Keratinocyte (primary cell): ENCODE data around the gene DUSP10. TPM values are rescaled to one million over a fixed set of nuclear protein-coding genes. Genes with fewer than 3 reads are reported as not detected.

Experiments
- DNase-seq: peaks from one replicate; pipeline ENCODE4 v3.0.0-alpha.2; 2011; ENCODE audit warnings: low read depth, missing footprints, low spot score
- FAIRE-seq: peaks from 2 replicates; lab custom pipeline; 2011; peaks lifted over from hg19 to GRCh38; lab: Jason Lieb, UNC
- H2AFZ ChIP-seq: 2 replicates; pipeline ENCODE4 v1.6.0; 2012; ENCODE audit warnings: low read length, control low read depth, inconsistent platforms; ENCODE audit not compliant: control insufficient read depth
- H3K27ac ChIP-seq: 2 replicates; pipeline ENCODE4 v1.5.1; 2011; ENCODE audit warnings: low read length; ENCODE audit not compliant: control insufficient read depth, insufficient read depth
- H3K27me3 ChIP-seq: 3 replicates; pipeline ENCODE4 v1.6.0; 2011; ENCODE audit warnings: low read length; ENCODE audit not compliant: control insufficient read depth, insufficient read depth; ENCODE audit errors: extremely low read depth
- H3K36me3 ChIP-seq, 2 experiments: 2 replicates in 1 of 2; 3 replicates in 1 of 2; pipeline ENCODE4 v1.5.1; 2011; ENCODE audit warnings: low read length in 2 of 2, mild to moderate bottlenecking in 1 of 2; ENCODE audit not compliant: control insufficient read depth in 2 of 2, insufficient read depth in 2 of 2; ENCODE audit errors: extremely low read depth in 1 of 2
- H3K4me1 ChIP-seq: 3 replicates; pipeline ENCODE4 v1.5.1; 2011; ENCODE audit warnings: low read length; ENCODE audit not compliant: control insufficient read depth, insufficient read depth; ENCODE audit errors: extremely low read depth
- H3K4me2 ChIP-seq: 3 replicates; pipeline ENCODE4 v1.6.0; 2011; ENCODE audit warnings: low read depth, low read length; ENCODE audit not compliant: control insufficient read depth, insufficient read depth; ENCODE audit errors: extremely low read depth
- H3K4me3 ChIP-seq, 3 experiments: fragments of 200-600 bp in 1 of 3; sonication (generic) in 1 of 3; 2 replicates in 2 of 3; 3 replicates in 1 of 3; pipeline ENCODE4 v1.5.1; 2011 to 2016; ENCODE audit warnings: low read length in 3 of 3, mild to moderate bottlenecking in 3 of 3, control low read depth in 2 of 3, inconsistent platforms in 1 of 3, low read depth in 1 of 3, mixed read lengths in 1 of 3, mixed run types in 1 of 3, moderate library complexity in 1 of 3; ENCODE audit not compliant: control insufficient read depth in 2 of 3, insufficient read depth in 2 of 3; ENCODE audit errors: extremely low read depth in 1 of 3
- H3K79me2 ChIP-seq: 2 replicates; pipeline ENCODE4 v1.6.0; 2012; ENCODE audit warnings: low read length; ENCODE audit not compliant: control insufficient read depth, insufficient read depth
- H3K9ac ChIP-seq: 3 replicates; pipeline ENCODE4 v1.6.0; 2011; ENCODE audit warnings: low read length; ENCODE audit not compliant: control insufficient read depth, insufficient read depth; ENCODE audit errors: extremely low read depth
- H3K9me1 ChIP-seq: 3 replicates; pipeline ENCODE4 v1.6.0; 2011; ENCODE audit warnings: low read length; ENCODE audit not compliant: control insufficient read depth, insufficient read depth; ENCODE audit errors: extremely low read depth
- H3K9me3 ChIP-seq: 2 replicates; pipeline ENCODE4 v1.5.1; 2012; ENCODE audit warnings: low read depth, low read length; ENCODE audit not compliant: control insufficient read depth
- H4K20me1 ChIP-seq: 3 replicates; pipeline ENCODE4 v1.6.0; 2011; ENCODE audit warnings: low read length; ENCODE audit not compliant: control insufficient read depth, insufficient read depth; ENCODE audit errors: extremely low read depth
- CTCF ChIP-seq, 3 experiments: IDR thresholded peaks in 1 of 3; conservative IDR thresholded peaks in 1 of 3; optimal IDR thresholded peaks in 1 of 3; 2 replicates in 2 of 3; 3 replicates in 1 of 3; pipeline versions ENCODE3 to v1.5.1; 2011; ENCODE audit warnings: low read length in 3 of 3, mild to moderate bottlenecking in 3 of 3, moderate library complexity in 2 of 3, control low read depth in 1 of 3, inconsistent platforms in 1 of 3; ENCODE audit not compliant: insufficient read depth in 2 of 3; ENCODE audit errors: extremely low read depth in 1 of 3
- EZH2 ChIP-seq: IDR thresholded peaks from one replicate; pipeline ENCODE4 v1.6.1; 2012; ENCODE audit warnings: inconsistent platforms, mild to moderate bottlenecking, low read length, moderate library complexity
- dilution Hi-C: fragments of 300-500 bp; cut with MboI; formaldehyde crosslinking; loops from one replicate; pipeline ENCODE4 v1.7.0; 2020; ENCODE audit warnings: low sequenced_read_pairs; ENCODE audit not compliant: extremely low pct_ligation_motif_present
- polyA plus RNA-seq, 5 experiments: library from polyadenylated mRNA; depleted of rRNA in 3 of 5; stranded (reverse) in 3 of 5; stranded (forward) in 1 of 5; unstranded in 1 of 5; fragments of >200 nt; gene quantifications; 1 replicate in 1 of 5; 2 replicates in 3 of 5; 3 replicates in 1 of 5; pipeline versions ENCODE4 v1.2.1 to v1.2.3, GENCODE V29; 2011 to 2012; ENCODE audit warnings: missing spikeins in 2 of 5, low read depth in 1 of 5, low replicate concordance in 1 of 5

Gene DUSP10
- polyA plus RNA-seq, 1 donor (not counting 4 experiments of a cell fraction or from before 2014, with no cell fraction given), result 15.1 TPM

- H4K20me1 ChIP-seq, result no peaks in the 10 kb centered on the region
- no peak for DNase-seq
- no peak overlapping the region for H3K4me3 ChIP-seq
- dilution Hi-C loops, result no loop called here
- no peak for TF ChIP-seq EZH2
- no peak for TF ChIP-seq CTCF (optimal IDR thresholded peaks at IDR 0.05 in 1 of 3, IDR thresholded peaks at IDR 0.05 in 1 of 3, conservative IDR thresholded peaks at IDR 0.05 in 1 of 3; ENCODE audit: extremely low read depth in 1 of 3, insufficient read depth in 2 of 3, low read length in 3 of 3)
- no peaks in the 10 kb centered on the region for H3K79me2 ChIP-seq
- no peaks in the 10 kb centered on the region for H3K9me1 ChIP-seq
- no peaks in the 10 kb centered on the region for H3K4me1 ChIP-seq
- FAIRE-seq, result no peak
- no peak overlapping the region for H3K27ac ChIP-seq
- H3K4me2 ChIP-seq, result no peak overlapping the region
- no peaks in the 10 kb centered on the region for H3K36me3 ChIP-seq
- H3K9me3 ChIP-seq, result no peaks in the 10 kb centered on the region
- no peaks in the 10 kb centered on the region for H3K27me3 ChIP-seq
- H3K9ac ChIP-seq, result no peak overlapping the region
- H2AFZ ChIP-seq, result no peak overlapping the region
Measured at GRCh38 chr1:221689138-221689537, 52.8 kb downstream of the DUSP10 start.

- Histone ChIP-seq H3K79me2 (no peaks in the 10 kb centered on the region), H2AFZ (no peak overlapping the region), H3K4me2 (no peak overlapping the region), H4K20me1 (no peaks in the 10 kb centered on the region), H3K4me1 (no peaks in the 10 kb centered on the region), H3K9ac (no peak overlapping the region), H3K36me3 (no peaks in the 10 kb centered on the region), H3K4me3 (no peak overlapping the region), H3K9me1 (no peaks in the 10 kb centered on the region), H3K27me3 (no peaks in the 10 kb centered on the region), H3K9me3 (no peaks in the 10 kb centered on the region), H3K27ac (no peak overlapping the region)
- dilution Hi-C loops, result no loop called here
- DNase-seq (no peak), FAIRE-seq (no peak)
- TF ChIP-seq EZH2, result no peak
- no peak for TF ChIP-seq CTCF (optimal IDR thresholded peaks at IDR 0.05 in 1 of 3, IDR thresholded peaks at IDR 0.05 in 1 of 3, conservative IDR thresholded peaks at IDR 0.05 in 1 of 3; ENCODE audit: extremely low read depth in 1 of 3, insufficient read depth in 2 of 3, low read length in 3 of 3)
Measured at GRCh38 chr1:221688488-221688843, 53.4 kb downstream of the DUSP10 start.
